NCI-H1092 treated with DMSO at 0.1 percent for 48 hours (cell line): ENCODE data around the gene XYLT1.
"Not testable (repeated sequence)": the region's sequence is repeated elsewhere in the genome, so short reads cannot be mapped to it uniquely, and the experiment has no call there.

Experiments used
- DNase-seq: peaks from one replicate; lab custom pipeline; 2025; lab: John Stamatoyannopoulos, UW

The XYLT1 gene, protein sequence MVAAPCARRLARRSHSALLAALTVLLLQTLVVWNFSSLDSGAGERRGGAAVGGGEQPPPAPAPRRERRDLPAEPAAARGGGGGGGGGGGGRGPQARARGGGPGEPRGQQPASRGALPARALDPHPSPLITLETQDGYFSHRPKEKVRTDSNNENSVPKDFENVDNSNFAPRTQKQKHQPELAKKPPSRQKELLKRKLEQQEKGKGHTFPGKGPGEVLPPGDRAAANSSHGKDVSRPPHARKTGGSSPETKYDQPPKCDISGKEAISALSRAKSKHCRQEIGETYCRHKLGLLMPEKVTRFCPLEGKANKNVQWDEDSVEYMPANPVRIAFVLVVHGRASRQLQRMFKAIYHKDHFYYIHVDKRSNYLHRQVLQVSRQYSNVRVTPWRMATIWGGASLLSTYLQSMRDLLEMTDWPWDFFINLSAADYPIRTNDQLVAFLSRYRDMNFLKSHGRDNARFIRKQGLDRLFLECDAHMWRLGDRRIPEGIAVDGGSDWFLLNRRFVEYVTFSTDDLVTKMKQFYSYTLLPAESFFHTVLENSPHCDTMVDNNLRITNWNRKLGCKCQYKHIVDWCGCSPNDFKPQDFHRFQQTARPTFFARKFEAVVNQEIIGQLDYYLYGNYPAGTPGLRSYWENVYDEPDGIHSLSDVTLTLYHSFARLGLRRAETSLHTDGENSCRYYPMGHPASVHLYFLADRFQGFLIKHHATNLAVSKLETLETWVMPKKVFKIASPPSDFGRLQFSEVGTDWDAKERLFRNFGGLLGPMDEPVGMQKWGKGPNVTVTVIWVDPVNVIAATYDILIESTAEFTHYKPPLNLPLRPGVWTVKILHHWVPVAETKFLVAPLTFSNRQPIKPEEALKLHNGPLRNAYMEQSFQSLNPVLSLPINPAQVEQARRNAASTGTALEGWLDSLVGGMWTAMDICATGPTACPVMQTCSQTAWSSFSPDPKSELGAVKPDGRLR

DNA sequence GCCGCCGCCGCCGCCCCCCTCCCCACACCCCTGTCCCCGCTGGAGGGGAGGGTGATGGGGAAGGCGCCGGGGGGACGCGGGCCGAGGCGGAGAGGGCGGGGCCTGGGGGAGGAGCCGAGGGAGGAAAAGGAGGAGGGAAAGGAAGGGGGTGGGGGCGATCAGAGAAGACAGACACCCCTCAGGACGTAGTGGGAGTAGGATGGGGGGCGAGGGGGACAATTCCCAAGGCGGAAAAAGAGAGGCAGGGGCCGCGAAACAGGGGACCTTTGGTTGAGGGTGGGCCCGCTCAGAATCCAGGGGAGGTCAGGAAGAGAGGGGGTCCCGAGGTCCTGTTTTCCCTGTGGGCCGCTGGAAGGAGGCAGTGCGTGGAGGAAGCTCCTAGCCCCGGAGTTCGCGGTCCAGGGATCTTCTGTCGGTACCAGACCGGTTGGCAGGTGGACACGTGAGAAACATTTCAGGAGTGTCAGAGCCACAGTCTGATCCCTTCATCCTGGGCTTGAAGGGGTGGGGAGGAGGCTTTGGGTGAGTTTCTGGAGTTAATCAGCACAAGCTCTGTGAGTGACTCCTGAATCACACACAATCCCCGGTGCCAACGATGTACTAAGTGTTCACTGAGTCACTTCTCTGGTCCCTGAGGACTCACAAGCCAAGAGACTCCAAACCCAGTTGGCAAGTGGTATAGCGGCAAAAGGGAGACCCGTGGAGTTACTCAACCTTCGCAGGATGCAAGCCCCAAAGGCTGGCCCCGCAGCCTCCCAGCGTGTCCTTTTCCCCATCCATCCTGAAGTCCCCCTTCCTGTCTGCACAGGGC, at the start of gene XYLT1:
Gene XYLT1 (minus strand): TSS at position 53 of the 811 bp plus-strand sequence. CDS start 164 bp downstream, outside the sequence.
- DNase-seq: peak; percentile 31

DNA sequence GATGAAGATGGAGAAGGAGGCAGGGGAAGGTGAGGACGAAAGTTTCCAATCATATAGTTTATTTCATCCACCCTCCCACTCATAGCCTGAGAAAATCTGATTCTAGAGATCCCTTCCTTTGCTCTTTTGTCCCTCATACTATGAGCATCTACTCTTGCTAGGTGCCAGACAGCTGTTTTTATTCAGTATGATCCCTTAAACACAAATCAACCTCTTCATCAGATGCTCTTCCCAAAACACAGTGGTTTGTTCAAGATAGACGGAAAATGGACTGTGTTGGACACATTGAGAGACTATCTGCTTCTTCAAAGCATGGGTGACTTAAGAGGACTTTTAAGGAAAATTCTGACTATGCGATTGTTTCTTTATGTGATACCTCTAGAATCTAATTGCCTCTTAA, 49.4 kb upstream of the XYLT1 start:
- DNase-seq: no peak

- no peak for DNase-seq
Observed at GRCh38 chr16:17519101-17519955, 48.6 kb upstream of the XYLT1 start.

- no peak for DNase-seq
Observed at GRCh38 chr16:17518441-17518840, 47.7 kb upstream of the XYLT1 start.

GRCh38 chr16:17515421-17516210, 44.9 kb upstream of the XYLT1 start:
- DNase-seq: no peak

GRCh38 chr16:17512636-17513220, 42.0 kb upstream of the XYLT1 start:
- DNase-seq: no peak

DNA sequence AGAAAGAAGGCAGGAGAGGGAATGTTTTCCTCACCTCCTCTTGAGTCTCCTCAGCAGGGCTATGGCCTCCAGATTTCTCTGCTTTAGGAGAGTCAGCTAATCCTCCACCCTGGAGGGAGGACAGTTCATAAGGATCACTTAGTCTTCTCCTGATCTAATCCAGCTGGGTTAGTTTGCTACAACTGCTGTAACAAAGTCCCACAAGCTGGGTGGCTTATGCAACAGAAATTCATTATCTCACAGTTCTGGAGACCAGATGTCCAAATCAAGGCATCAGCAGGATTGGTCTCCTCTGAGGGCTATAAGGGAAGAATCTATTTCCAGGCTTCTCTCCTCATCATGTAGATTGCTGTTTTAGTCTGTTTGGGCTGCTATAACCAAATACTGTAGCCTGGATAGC, 40.6 kb upstream of the XYLT1 start:
- DNase-seq: no peak

DNA sequence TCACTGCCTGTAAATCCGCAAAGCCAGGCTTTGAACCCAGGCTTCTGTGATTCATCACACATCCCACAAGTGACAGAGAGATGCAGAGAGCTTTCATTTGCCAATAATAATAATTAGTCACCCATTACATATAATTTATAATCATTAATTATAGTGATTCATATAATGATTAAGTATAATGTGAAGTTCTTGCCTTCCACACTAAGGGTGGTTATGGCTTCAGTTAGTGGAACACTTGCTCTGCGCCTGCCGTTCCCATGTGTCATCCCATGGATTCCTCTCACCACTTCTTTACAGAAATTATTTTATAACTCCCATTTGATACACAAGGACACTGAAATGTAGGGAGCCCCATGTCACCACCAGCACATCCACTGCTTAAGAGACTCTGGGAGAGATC, 39.8 kb upstream of the XYLT1 start:
- no peak for DNase-seq

DNA sequence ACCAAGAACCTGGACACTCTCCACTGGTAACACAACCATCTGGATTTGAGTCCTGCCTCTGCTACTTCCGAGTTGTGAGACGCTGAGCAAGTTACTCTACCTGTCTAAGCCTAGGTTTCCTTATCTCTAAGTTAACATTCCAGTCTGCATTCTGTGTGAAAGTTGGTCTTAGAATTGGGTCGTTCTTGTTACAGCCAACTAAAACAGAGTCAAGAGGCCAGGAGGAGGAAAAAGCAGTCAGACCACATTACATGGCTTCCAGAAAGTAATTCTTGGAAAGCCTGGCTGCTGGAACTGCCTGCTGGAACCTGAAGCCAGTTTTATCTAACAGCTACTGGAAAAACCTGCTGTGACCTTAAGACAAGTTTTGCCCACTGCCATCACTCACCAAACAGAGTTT, 38.4 kb upstream of the XYLT1 start:
- DNase-seq: no peak

DNA sequence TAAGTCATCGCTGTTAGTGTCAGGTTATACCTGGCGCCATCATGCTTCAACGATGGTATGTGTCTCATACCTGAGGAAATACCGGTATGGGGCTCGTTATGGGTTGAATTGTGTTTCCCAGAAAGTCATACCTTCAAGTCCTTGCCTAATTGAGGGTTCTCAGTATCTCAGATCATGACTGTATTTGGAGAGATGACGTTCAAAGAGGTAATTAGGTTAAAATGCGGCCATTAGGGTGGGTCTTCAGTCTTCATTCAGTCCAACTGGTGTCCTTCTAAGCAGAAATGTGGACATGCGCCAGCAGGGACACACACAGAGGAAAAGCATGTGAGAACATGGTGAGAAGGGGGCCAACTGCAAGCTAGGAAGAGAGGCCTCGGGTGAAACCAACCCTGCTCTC, 37.5 kb upstream of the XYLT1 start:
- no peak for DNase-seq

- not testable (repeated sequence) for DNase-seq
Observed at GRCh38 chr16:17507516-17507915, 36.8 kb upstream of the XYLT1 start.

- not testable (repeated sequence) for DNase-seq
Observed at GRCh38 chr16:17505828-17506227, 35.1 kb upstream of the XYLT1 start.

DNA sequence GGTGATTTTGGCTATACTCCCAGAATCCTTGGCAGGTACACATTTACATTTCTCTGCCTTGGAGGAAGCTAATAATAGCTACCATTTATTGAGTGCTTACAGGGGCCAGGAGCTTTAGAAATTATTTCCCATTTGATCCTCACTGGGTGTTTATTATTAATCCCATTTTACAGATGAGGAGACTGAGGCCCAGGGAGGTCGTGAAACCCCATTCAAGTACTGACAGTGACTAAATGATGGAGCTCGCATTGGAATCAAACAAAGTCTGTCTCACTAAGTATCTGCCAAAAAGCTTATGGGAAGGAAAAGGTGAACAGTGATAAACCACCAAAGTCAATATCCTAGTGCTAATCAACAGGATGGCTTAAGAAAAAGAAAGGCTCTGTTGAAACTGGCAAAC, 33.3 kb upstream of the XYLT1 start:
- DNase-seq: no peak

DNA sequence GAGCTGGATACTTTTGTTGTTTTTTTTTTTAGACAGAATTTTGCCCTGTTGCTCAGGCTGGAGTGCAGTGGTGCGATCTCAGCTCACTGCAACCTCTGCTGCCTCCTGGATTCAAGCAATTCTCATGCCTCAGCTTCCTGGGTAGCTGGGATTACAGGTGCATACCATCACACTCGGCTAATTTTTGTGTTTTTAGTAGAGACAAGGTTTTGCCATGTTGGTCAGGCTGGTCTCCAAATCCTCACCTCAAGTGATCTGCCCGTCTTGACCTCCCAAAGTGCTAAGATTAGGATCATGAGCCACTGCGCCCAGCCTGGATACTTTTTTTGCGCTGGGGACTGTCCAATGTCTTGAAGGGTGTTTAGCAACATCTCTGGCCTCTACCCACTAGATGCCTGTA, 32.6 kb upstream of the XYLT1 start:
- no peak for DNase-seq

DNA sequence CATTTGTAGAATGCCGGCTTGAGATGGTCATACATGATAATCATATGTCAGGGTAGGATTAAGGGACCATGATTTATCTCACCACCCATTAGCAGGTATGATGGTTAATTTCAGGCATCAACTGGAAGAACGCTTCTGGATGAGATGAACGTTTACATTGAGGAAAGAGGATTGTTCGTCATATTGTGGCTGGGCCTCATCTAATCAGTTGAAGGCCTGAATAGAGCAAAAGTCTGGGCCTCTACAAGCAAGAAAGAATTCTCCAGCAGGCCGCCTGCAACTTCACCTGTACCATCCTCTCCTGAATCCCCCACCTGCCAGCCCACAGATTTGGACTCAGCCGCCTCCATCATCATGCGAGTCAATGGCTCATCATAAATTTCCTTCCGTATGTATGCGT, 30.6 kb upstream of the XYLT1 start:
- no peak for DNase-seq

GRCh38 chr16:17499223-17499902, 28.6 kb upstream of the XYLT1 start:
- DNase-seq: no peak

- no peak for DNase-seq
Observed at GRCh38 chr16:17497648-17498047, 26.9 kb upstream of the XYLT1 start.

GRCh38 chr16:17496891-17497290, 26.1 kb upstream of the XYLT1 start:
- DNase-seq: no peak

GRCh38 chr16:17493012-17493411, 22.3 kb upstream of the XYLT1 start:
- no peak for DNase-seq
